Measurements from ENCODE around the gene DGKZ.
A peak's percentile ranks its signal among the peaks of the same experiment; 100 is the strongest.

Gene DGKZ

GRCh38 chr11:46345881-46346484 is 1.3 kb upstream of the DGKZ start:
- ATAC-seq: no peak
- peak; percentile 49 for DNase-seq

- DNase-seq: peak; percentile 41
These were observed 511 bp downstream of the DGKZ start for GRCh38 chr11:46347637-46348311.

GRCh38 chr11:46348566-46349401 is 1.5 kb downstream of the DGKZ start:
- DNase-seq (peak; percentile 68), ATAC-seq (peak; percentile 34)

More at GRCh38 chr11:46347637-46348311, 511 bp downstream of the DGKZ start:
- ATAC-seq: no peak

- ATAC-seq (no peak), DNase-seq (no peak)
These were observed 3.4 kb downstream of the DGKZ start for GRCh38 chr11:46350695-46351094.

GRCh38 chr11:46351148-46351547 is 3.9 kb downstream of the DGKZ start:
- no peak for ATAC-seq
- DNase-seq: no peak

- no peak for ATAC-seq
- no peak for DNase-seq
These were observed 4.3 kb downstream of the DGKZ start for GRCh38 chr11:46351606-46352005.

- peak; percentile 28 for ATAC-seq
- DNase-seq: peak; percentile 79
These were observed 5.0 kb downstream of the DGKZ start for GRCh38 chr11:46352063-46352841.

GRCh38 chr11:46353698-46354097 is 6.4 kb downstream of the DGKZ start:
- DNase-seq (peak; percentile 78), ATAC-seq (peak; percentile 62)

GRCh38 chr11:46356924-46357482 is 9.7 kb downstream of the DGKZ start:
- DNase-seq: no peak
- ATAC-seq: no peak

- no peak for ATAC-seq
- DNase-seq: no peak
These were observed 10.2 kb downstream of the DGKZ start for GRCh38 chr11:46357483-46357936.

GRCh38 chr11:46359953-46360352 is 12.7 kb downstream of the DGKZ start:
- no peak for DNase-seq
- no peak for ATAC-seq

GRCh38 chr11:46360878-46361277 is 13.6 kb downstream of the DGKZ start:
- DNase-seq (no peak), ATAC-seq (no peak)

GRCh38 chr11:46361283-46362155 is 14.3 kb downstream of the DGKZ start:
- ATAC-seq: peak; percentile 79
- peak; percentile 71 for DNase-seq

GRCh38 chr11:46362156-46363030 is 15.1 kb downstream of the DGKZ start:
- DNase-seq (no peak), ATAC-seq (no peak)

GRCh38 chr11:46363031-46363407 is 15.8 kb downstream of the DGKZ start:
- ATAC-seq: peak; percentile 19

GRCh38 chr11:46363455-46364005 is 16.3 kb downstream of the DGKZ start:
- no peak for ATAC-seq
- DNase-seq: no peak

More at GRCh38 chr11:46363031-46363407, 15.8 kb downstream of the DGKZ start:
- no peak for DNase-seq

GRCh38 chr11:46364056-46364455 is 16.8 kb downstream of the DGKZ start:
- DNase-seq (no peak), ATAC-seq (no peak)

- ATAC-seq: no peak
- DNase-seq: no peak
These were observed 17.5 kb downstream of the DGKZ start for GRCh38 chr11:46364791-46365190.

GRCh38 chr11:46366260-46366659 is 19.0 kb downstream of the DGKZ start:
- no peak for ATAC-seq

More at GRCh38 chr11:46366260-46366659, 19.0 kb downstream of the DGKZ start:
- no peak for DNase-seq

All from stimulated activated naive CD8-positive, alpha-beta T cell treated with anti-CD3 and anti-CD28 coated beads, Interleukin-15, Interleukin-2, amounts not matched to agents 100 U/mL and 50 U/mL, for 24 hours (primary cell).